ENCODE measurements around the gene SMIM13.

The SMIM13 gene

GRCh38 chr6:11168091-11168635 lies 74.5 kb downstream of the SMIM13 start:
- TF ChIP-seq FOXP2 (optimal IDR thresholded peaks at IDR 0.05; ENCODE audit: borderline replicate concordance, extremely low read depth, extremely low read length, insufficient read depth) = no peak
- no peak for TF ChIP-seq SIN3A (IDR thresholded peaks at IDR 0.05; ENCODE audit: borderline replicate concordance, insufficient read depth, low read length)
- no peak for TF ChIP-seq TAF1 (IDR thresholded peaks at IDR 0.05; ENCODE audit: borderline replicate concordance, insufficient read depth, low read length)
- no peak for TF ChIP-seq POLR2AphosphoS5 (IDR thresholded peaks at IDR 0.05; ENCODE audit: low read depth, low read length)
- TF ChIP-seq, protein P1, sequence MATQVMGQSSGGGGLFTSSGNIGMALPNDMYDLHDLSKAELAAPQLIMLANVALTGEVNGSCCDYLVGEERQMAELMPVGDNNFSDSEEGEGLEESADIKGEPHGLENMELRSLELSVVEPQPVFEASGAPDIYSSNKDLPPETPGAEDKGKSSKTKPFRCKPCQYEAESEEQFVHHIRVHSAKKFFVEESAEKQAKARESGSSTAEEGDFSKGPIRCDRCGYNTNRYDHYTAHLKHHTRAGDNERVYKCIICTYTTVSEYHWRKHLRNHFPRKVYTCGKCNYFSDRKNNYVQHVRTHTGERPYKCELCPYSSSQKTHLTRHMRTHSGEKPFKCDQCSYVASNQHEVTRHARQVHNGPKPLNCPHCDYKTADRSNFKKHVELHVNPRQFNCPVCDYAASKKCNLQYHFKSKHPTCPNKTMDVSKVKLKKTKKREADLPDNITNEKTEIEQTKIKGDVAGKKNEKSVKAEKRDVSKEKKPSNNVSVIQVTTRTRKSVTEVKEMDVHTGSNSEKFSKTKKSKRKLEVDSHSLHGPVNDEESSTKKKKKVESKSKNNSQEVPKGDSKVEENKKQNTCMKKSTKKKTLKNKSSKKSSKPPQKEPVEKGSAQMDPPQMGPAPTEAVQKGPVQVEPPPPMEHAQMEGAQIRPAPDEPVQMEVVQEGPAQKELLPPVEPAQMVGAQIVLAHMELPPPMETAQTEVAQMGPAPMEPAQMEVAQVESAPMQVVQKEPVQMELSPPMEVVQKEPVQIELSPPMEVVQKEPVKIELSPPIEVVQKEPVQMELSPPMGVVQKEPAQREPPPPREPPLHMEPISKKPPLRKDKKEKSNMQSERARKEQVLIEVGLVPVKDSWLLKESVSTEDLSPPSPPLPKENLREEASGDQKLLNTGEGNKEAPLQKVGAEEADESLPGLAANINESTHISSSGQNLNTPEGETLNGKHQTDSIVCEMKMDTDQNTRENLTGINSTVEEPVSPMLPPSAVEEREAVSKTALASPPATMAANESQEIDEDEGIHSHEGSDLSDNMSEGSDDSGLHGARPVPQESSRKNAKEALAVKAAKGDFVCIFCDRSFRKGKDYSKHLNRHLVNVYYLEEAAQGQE (IDR thresholded peaks at IDR 0.05; ENCODE audit: insufficient read depth in 1 of 2, low read depth in 2 of 2, low read length in 2 of 2) = no peak

GRCh38 chr6:11171952-11172351 lies 78.3 kb downstream of the SMIM13 start:
- TF ChIP-seq POLR2AphosphoS5 (IDR thresholded peaks at IDR 0.05; ENCODE audit: low read depth, low read length) (no peak), TAF1 (IDR thresholded peaks at IDR 0.05; ENCODE audit: borderline replicate concordance, insufficient read depth, low read length) (no peak), SIN3A (IDR thresholded peaks at IDR 0.05; ENCODE audit: borderline replicate concordance, insufficient read depth, low read length) (no peak), FOXP2 (optimal IDR thresholded peaks at IDR 0.05; ENCODE audit: borderline replicate concordance, extremely low read depth, extremely low read length, insufficient read depth) (no peak)
- TF ChIP-seq, protein P1 (IDR thresholded peaks at IDR 0.05; ENCODE audit: insufficient read depth in 1 of 2, low read depth in 2 of 2, low read length in 2 of 2) = no peak

DNA sequence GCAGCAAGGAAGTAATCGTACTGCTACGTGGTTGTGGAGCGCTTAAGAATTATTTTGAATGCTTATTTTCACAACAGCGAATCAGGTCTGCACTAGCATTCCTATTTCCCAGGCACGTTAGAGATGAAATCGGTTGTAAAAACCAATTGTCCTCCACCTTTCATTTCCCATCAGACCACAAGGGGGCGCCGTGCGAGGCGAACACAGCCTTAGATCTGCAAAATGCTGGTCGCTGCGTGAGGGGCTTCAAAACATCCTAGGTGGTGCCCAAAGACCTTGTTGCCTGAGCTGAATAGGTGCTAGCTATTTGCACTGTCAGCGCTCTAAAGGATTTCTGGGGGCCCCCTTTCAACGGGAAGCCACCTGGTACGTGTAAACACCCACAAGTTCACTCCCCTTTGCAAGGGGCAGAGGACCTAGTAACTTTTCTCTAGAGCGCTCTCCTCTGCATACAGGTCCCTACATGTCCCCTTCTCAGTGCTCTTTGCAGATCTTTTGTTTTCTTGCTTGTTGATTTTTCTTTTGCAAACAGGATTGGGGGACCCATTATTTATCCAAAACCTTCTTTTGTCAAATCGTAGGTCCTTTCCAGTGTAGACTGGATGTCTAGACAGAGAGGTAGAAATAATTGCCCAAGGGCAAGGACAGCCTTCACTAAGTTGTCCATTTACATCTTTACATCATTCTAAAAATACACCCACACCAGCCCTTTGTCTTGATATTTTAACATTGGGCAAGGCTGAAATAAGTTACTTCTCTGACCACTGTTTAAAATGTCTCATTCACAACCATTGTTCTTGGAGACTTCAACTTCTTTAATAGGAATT lies 79.1 kb downstream of the SMIM13 start:
- TF ChIP-seq POLR2AphosphoS5 (IDR thresholded peaks at IDR 0.05; ENCODE audit: low read depth, low read length) (no peak), FOXP2 (optimal IDR thresholded peaks at IDR 0.05; ENCODE audit: borderline replicate concordance, extremely low read depth, extremely low read length, insufficient read depth) (no peak), TAF1 (IDR thresholded peaks at IDR 0.05; ENCODE audit: borderline replicate concordance, insufficient read depth, low read length) (no peak), SIN3A (IDR thresholded peaks at IDR 0.05; ENCODE audit: borderline replicate concordance, insufficient read depth, low read length) (no peak)
- TF ChIP-seq, protein P1 (IDR thresholded peaks at IDR 0.05; ENCODE audit: insufficient read depth in 1 of 2, low read depth in 2 of 2, low read length in 2 of 2) = no peak

DNA sequence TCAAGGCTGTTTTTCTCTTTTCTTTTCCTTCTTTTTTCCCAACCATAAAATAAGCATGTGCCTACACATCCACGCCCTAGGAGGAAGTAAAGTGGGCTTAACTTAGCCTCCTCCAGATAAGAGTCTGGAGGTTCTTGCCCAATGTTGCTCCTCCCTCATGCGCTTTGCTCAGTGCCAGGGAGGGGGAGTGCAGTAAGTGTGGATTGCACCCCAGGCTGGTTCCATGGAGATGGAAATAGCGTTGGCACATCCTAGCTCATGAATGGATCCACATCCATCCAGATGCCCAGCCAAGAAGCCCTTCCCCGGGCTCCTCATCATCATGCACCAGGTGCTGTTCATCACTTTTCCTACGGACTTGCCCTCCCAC lies 80.6 kb downstream of the SMIM13 start:
- TF ChIP-seq SIN3A (IDR thresholded peaks at IDR 0.05; ENCODE audit: borderline replicate concordance, insufficient read depth, low read length) = no peak
- TF ChIP-seq TAF1 (IDR thresholded peaks at IDR 0.05; ENCODE audit: borderline replicate concordance, insufficient read depth, low read length) = no peak
- TF ChIP-seq FOXP2 (optimal IDR thresholded peaks at IDR 0.05; ENCODE audit: borderline replicate concordance, extremely low read depth, extremely low read length, insufficient read depth) = no peak
- TF ChIP-seq POLR2AphosphoS5 (IDR thresholded peaks at IDR 0.05; ENCODE audit: low read depth, low read length) = no peak
- TF ChIP-seq, protein P1 (IDR thresholded peaks at IDR 0.05; ENCODE audit: insufficient read depth in 1 of 2, low read depth in 2 of 2, low read length in 2 of 2) = no peak
